SJSA1 (cell line): ENCODE measurements around the gene CAPN7. TPM values are rescaled to one million over a fixed set of nuclear protein-coding genes. Genes with fewer than 3 reads are reported as not detected.

ENCODE experiments used
- DNase-seq, 2 experiments: peaks; one replicate each; pipeline ENCODE4 v3.0.0-alpha.2; 2015 to 2020; ENCODE audit warnings: low spot score in 2 of 2, low read depth in 1 of 2
- H3K27ac ChIP-seq: fragments of 250-450 bp; sonication (Bioruptor Pico); 2 replicates; pipeline ENCODE4 v1.5.1; 2020; ENCODE audit warnings: mild to moderate bottlenecking, moderate library complexity
- H3K27me3 ChIP-seq: fragments of 250-450 bp; sonication (Bioruptor Pico); replicated peaks from 2 replicates; pipeline ENCODE4 v1.5.1; 2020; ENCODE audit warnings: mild to moderate bottlenecking, moderate library complexity
- H3K36me3 ChIP-seq: fragments of 250-450 bp; sonication (Bioruptor Pico); 2 replicates; pipeline ENCODE4 v1.5.1; 2020; ENCODE audit warnings: mild to moderate bottlenecking
- H3K4me1 ChIP-seq: fragments of 250-450 bp; sonication (Bioruptor Pico); replicated peaks from 2 replicates; pipeline ENCODE4 v1.6.1; 2021; ENCODE audit warnings: mild to moderate bottlenecking
- H3K4me3 ChIP-seq: fragments of 250-450 bp; sonication (Bioruptor Pico); 2 replicates; pipeline ENCODE4 v1.5.1; 2020; ENCODE audit warnings: mild to moderate bottlenecking
- H3K9me3 ChIP-seq: fragments of 250-450 bp; sonication (Bioruptor Pico); replicated peaks from 2 replicates; pipeline ENCODE4 v1.5.1; 2020; ENCODE audit warnings: mild to moderate bottlenecking
- total RNA-seq: library from RNA; depleted of rRNA; stranded (reverse); fragments of >200 nt; shearing (Covaris generic); gene quantifications from 2 replicates; pipeline ENCODE4 v1.2.3, GENCODE V29; 2014

CAPN7 gene
- total RNA-seq, 1 experiment from 2014 or later: 20.0 TPM

DNA sequence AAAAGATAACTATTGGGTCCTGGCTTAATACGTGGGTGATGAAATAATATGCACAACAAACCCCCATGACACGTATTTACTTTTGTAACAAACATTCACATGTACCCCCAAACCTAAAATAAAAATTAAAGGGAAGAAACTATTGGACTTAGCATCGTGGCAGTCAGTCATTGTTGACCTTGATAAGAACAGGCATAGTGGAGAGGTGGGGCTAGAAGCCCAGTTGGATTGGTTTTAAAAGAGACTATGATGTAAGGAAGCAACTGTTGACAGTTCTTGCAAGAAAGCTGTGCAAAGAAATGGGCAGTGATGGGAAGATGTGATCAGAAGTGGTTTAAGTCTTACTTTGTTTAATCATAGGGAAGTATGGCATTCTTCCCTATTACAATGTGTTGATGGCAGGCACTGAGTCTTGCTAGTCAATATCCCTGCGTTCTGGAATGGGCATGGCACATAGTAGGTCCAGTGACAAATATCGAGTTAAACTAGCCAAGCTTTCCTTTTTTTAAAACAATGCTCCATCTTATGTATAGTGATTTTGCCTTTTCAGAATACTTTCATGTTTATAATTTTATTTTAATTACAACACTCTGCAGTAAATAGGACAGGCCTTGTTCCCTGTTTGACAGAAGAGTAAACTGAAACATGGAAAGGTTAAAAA lies 37.9 kb downstream of the CAPN7 start:
- Histone ChIP-seq H3K27ac (no peak overlapping the region), H3K9me3 (no peaks in the 10 kb centered on the region), H3K4me3 (no peak overlapping the region), H3K36me3 (peaks cover 82% of the 10 kb centered on the region), H3K4me1 (no peaks in the 10 kb centered on the region), H3K27me3 (no peaks in the 10 kb centered on the region; the same call in 1 of the 2 replicates)
- DNase-seq: no peak

DNA sequence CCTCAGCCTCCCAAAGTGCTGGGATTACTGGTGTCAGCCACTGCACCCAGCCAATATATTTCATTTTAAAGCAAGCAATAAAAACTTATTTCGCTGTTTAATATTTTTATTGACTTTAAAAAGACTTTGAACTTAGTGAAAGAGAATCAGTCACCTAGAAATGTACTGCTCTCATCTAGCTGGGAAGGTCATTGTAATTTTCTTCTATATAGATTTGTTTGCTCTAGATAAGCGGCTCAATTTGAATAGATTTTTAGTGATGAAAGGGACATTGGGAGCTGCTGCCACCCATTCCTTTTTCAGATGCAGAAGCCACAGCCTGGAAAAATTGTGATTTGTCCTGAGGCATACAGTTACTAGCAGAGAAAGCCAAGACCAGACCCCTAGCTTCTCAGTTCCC lies 40.1 kb downstream of the CAPN7 start:
- no peaks in the 10 kb centered on the region for H3K4me1 ChIP-seq
- H3K36me3 ChIP-seq: peaks cover 71% of the 10 kb centered on the region
- H3K4me3 ChIP-seq: no peak overlapping the region
- no peak for DNase-seq
- H3K9me3 ChIP-seq: no peaks in the 10 kb centered on the region
- no peaks in the 10 kb centered on the region; the same call in 1 of the 2 replicates for H3K27me3 ChIP-seq
- no peak overlapping the region for H3K27ac ChIP-seq

DNA sequence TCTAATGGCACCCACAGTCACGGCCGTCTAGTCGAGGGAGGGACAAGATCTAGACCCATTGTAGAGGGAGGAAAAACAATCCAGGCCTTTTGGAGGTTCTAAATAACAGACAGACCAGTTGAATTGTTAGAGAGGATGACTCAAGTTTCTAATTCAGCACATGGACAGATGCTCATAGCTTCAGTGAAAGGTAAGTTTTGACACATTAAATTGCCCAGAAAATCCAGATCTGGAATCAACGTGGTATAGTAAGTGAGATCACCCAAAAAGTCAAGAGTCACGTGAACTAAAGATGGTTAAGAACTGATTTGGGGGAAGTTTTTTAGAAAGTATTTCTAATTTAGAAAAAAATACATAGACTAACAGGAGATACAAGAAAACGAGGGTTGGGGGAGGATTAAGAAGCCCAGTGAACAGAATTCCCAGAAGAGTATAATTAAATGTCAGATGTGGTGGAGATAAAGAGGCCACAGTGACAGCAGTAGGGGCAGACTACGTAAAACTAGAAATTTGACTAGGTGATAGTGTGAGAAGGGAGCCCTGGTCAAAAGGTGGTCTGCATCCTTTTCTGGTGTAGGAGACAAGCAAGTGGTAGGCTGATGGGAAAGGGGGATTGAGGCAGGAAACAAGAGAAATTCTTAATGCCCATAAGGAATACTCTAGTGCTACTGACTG lies 47.1 kb downstream of the CAPN7 start:
- Histone ChIP-seq H3K4me1 (no peaks in the 10 kb centered on the region), H3K4me3 (no peak overlapping the region), H3K9me3 (no peaks in the 10 kb centered on the region), H3K27ac (no peak overlapping the region), H3K27me3 (no peaks in the 10 kb centered on the region), H3K36me3 (peaks cover 64% of the 10 kb centered on the region)
- DNase-seq: no peak

DNA sequence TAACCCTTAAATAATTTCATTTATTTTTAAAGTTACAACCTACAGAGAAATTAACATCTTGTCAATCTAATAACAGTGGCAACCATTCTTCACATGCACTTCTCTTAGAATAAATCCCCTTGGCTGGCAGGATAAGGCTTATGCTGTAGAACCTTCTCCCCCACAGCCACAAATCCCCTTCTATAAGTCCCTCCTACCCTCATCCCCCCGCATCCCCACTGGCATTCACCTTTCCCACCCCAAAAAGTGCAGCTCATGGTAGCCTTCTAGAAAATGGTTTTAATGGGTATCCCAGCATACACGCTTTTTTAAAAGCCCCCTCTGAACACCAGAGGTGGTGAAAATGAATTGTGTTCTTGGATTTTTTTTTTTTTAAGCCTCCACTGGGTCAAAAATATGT lies 49.2 kb downstream of the CAPN7 start:
- Histone ChIP-seq H3K27ac (no peak overlapping the region), H3K36me3 (peaks cover 66% of the 10 kb centered on the region)

DNA sequence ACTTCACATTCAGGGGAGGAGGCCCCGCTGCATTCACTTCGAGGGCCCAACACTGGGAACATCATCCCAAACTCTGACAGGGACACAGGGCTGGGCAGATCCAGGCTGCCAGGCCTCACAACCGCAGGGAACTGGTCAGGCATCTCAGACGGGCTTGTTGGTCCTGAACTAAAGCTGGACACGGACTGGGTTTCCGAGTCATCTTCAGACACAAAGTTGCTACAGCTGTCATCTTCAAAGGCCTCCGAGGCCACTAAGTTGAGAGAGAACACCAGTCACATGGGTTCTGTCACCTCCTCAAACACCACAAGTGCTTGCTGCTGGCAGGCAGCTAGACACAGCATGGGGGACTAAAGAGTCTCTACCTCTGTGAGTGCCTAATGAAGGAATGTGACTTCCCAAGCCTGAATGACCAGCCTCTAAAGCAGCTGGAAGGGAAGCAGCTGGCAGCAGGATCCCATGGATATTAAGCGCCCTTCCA lies 50.9 kb downstream of the CAPN7 start:
- Histone ChIP-seq H3K27ac (no peak overlapping the region), H3K27me3 (no peaks in the 10 kb centered on the region), H3K4me1 (no peaks in the 10 kb centered on the region), H3K9me3 (no peaks in the 10 kb centered on the region), H3K4me3 (no peak overlapping the region), H3K36me3 (peaks cover 53% of the 10 kb centered on the region)
- DNase-seq: no peak

More for the DNA sequence above, 49.2 kb downstream of the CAPN7 start:
- Histone ChIP-seq H3K4me3 (no peak overlapping the region), H3K27me3 (no peaks in the 10 kb centered on the region), H3K4me1 (no peaks in the 10 kb centered on the region), H3K9me3 (no peaks in the 10 kb centered on the region)
- no peak for DNase-seq

DNA sequence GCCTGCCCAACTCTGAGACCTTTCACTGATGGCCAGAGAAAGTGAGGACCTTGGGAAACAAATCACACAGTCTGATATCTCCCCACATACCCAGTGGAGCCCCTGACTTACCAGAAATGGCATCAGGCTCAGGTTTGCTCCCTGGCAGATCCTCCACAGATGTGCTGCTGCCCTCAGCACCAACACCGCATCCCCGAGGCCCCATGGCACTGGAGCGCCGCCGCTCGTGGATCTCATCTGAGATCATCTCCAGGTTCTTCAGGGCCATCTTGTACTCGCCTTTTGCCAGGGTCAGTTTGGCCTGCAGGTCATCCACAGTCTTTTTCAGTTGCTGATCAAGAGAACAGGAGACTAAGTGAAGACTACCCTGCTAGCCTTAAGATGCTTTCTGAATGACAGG lies 52.7 kb downstream of the CAPN7 start:
- Histone ChIP-seq H3K4me1 (no peaks in the 10 kb centered on the region), H3K36me3 (peaks cover 39% of the 10 kb centered on the region), H3K27me3 (no peaks in the 10 kb centered on the region), H3K27ac (no peak overlapping the region), H3K4me3 (no peak overlapping the region), H3K9me3 (no peaks in the 10 kb centered on the region)
- no peak for DNase-seq

DNA sequence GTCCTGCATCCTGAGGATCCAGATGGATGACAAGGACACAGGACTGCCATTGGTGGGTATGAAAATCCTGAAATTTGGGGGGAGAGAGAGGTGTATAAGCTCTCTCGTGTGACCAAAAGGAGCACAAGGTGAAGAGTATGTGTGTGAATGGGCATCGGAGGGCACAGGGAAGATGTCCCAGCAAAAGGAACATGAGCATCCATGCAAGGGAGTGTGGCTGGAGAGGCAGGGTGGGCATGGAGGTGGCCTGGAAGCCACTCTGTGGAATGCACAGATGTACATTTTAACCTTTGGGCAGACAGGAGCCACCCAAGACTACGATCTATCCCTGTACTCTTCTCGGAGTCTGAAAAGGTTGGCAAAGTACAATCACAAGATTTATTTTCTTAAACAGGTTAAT lies 54.5 kb downstream of the CAPN7 start:
- Histone ChIP-seq H3K4me1 (no peaks in the 10 kb centered on the region), H3K36me3 (peaks cover 33% of the 10 kb centered on the region), H3K4me3 (no peak overlapping the region), H3K27me3 (no peaks in the 10 kb centered on the region), H3K9me3 (no peaks in the 10 kb centered on the region), H3K27ac (no peak overlapping the region)
- no peak for DNase-seq

DNA sequence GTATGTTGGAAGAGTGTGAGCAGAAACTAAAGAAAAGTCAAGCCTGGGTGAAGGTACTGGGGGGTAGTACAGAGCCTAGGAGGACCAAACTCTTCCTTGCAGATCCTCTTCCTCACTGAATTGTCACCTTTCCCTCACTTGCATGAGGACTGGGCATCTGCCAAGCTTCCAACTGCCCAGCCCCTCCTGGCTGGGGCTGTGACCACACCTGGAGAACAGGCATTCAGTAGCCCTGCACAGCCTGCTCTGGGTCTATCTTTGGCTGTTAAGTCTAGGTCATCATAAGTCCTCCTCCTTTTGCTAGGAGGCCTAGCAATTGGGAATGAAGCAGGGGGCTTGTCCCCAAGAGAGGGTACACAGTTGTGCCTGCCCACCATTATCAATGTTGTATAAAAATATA lies 55.2 kb downstream of the CAPN7 start:
- Histone ChIP-seq H3K9me3 (no peaks in the 10 kb centered on the region), H3K36me3 (peaks cover 26% of the 10 kb centered on the region), H3K27ac (no peak overlapping the region), H3K27me3 (no peaks in the 10 kb centered on the region), H3K4me3 (no peak overlapping the region), H3K4me1 (no peaks in the 10 kb centered on the region)
- DNase-seq: no peak

DNA sequence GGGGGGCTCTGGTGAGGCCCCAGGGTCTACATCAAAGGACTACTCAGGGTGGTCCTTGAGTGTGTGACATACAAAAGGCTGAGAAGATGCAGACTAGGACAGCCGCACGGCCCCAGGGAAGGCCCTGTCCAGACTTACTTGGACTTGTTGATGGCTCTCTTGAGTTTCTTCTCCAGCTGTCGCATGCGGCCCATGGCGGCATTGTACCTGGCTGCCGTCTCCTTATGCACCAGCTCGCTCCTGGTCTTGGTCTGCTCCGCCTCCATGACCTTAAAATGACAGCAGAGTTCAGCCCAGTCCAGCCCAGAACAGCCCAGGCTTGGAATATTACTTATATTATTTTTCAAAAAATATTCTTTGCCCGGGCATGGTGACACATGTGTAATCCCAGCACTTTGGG lies 56.0 kb downstream of the CAPN7 start:
- no peak overlapping the region for H3K4me3 ChIP-seq
- peaks cover 19% of the 10 kb centered on the region; the same call in 1 of the 2 replicates for H3K36me3 ChIP-seq
- H3K27ac ChIP-seq: no peak overlapping the region
- H3K9me3 ChIP-seq: no peaks in the 10 kb centered on the region
- DNase-seq: no peak
- no peaks in the 10 kb centered on the region for H3K27me3 ChIP-seq
- H3K4me1 ChIP-seq: no peaks in the 10 kb centered on the region

DNA sequence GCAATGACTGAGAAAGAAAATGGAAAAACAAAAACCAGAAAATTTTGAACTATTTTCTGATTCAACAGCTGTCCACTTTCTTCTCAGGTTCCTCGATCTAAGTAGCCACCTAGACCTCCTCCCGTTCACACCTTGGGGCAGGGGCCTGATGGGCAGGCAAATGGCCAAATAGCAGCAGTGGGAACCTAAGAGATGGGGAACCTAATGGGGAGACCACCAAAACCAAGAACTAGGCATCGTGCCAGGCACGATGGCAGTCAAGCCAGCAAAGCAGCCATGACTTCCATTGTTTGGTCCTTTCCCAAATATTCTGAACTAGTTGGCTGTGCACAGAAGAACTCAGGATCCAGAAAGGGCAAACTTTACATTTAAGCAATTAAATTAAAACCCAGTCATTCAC lies 57.1 kb downstream of the CAPN7 start:
- H3K36me3 ChIP-seq: peaks cover 15% of the 10 kb centered on the region; the same call in 1 of the 2 replicates

DNA sequence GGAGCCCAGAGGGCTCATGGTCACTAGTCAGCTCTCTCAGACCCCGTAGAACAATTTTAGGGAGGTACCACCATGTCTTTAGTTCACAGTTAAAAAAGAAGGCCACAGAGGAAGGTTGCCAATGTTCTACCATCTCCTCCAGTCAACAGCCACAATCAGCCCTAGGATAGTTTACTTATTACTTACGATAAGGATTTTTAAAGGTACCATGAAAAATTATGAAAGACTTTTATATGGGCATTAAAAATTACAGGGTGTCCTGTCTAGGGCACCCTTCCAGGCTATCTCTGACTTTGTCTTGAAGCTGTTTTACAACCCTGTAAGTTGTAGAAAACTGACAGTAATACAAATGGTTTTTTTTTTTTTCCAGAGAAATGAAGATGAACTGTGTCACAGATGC lies 57.9 kb downstream of the CAPN7 start:
- no peak overlapping the region for H3K27ac ChIP-seq
- peaks cover 7% of the 10 kb centered on the region for H3K36me3 ChIP-seq
- H3K4me3 ChIP-seq: no peak overlapping the region
- peaks cover 14% of the 10 kb centered on the region for H3K4me1 ChIP-seq
- DNase-seq: no peak
- H3K9me3 ChIP-seq: no peaks in the 10 kb centered on the region
- H3K27me3 ChIP-seq: no peaks in the 10 kb centered on the region

More for the DNA sequence above, 57.1 kb downstream of the CAPN7 start:
- H3K27me3 ChIP-seq: no peaks in the 10 kb centered on the region
- H3K9me3 ChIP-seq: no peaks in the 10 kb centered on the region
- H3K27ac ChIP-seq: no peak overlapping the region
- H3K4me1 ChIP-seq: peaks cover 8% of the 10 kb centered on the region
- no peak for DNase-seq
- no peak overlapping the region for H3K4me3 ChIP-seq

DNA sequence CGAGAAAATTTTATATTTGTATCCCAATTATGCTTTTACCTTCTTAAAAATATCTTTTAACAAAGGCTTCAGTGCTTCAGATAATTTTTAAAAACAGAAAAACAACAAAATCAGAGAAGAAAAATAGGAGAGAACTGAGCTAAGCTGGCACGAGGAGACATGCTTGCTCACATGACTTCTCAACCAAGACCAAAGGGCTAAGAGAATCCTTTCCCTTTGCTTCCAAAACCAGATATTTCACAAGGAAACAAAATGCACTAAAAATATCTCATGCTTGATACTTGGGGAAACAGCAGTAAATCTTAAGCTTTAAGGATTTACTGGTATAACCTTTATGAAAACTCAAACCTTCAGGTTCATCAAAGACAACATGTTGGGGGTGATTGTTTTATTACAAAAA lies 58.4 kb downstream of the CAPN7 start:
- DNase-seq: no peak
- Histone ChIP-seq H3K27me3 (no peaks in the 10 kb centered on the region), H3K4me1 (peaks cover 20% of the 10 kb centered on the region), H3K4me3 (no peak overlapping the region), H3K27ac (no peak overlapping the region), H3K9me3 (no peaks in the 10 kb centered on the region), H3K36me3 (peaks cover 6% of the 10 kb centered on the region)

DNA sequence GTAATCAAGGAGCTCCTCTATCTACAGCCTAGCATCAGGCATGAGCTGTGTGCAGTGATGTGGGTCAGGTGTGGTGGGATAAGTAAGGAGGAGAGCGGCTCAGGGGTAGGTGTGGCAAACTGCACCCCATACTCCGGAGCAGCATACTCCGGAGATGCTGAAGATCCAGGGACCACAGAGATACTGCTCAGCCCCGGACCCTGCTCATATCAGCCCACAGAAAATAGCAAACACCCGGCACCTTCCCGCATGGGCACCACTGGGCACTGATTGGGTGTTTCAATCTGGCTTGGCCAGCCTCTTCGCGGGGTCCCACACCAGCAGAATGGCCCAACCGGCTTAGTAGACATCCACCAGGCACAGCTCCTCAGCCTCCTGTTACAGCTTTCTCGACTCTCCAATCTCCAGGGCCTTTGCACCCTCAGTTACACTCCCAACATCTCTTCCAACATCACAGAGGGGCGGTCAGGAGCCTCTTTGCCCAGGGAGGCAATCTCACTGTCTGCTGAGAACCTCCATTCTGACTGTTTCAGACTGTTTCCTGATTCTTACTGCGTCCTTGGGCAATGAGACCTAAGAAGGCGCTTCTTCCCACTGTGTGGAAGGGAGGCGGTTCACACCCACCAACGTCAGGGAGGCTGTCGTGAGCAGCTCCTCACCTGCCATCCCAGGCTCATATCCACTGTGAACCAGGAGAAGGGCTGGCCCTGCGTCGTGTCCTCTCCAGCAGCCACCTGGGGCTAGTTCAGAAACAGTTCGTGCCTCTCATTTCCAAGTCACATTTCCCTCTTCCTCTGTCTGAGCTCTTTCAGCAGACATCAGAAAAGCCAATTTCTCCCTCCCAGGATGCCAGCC lies 59.8 kb downstream of the CAPN7 start:
- DNase-seq: no peak
- no peak overlapping the region for H3K27ac ChIP-seq
- no peaks in the 10 kb centered on the region for H3K9me3 ChIP-seq
- peaks cover 31% of the 10 kb centered on the region for H3K4me1 ChIP-seq
- peaks cover 6% of the 10 kb centered on the region for H3K36me3 ChIP-seq
- H3K27me3 ChIP-seq: no peaks in the 10 kb centered on the region
- no peak overlapping the region for H3K4me3 ChIP-seq
